GM19463 (cell line): Measurements from ENCODE around the gene DNAH6.
"Not testable (repeated sequence)": the region's sequence is repeated elsewhere in the genome, so short reads cannot be mapped to it uniquely, and the experiment has no call there.

Source experiments
- ATAC-seq: cut with Tn5 transposase; IDR thresholded peaks from one replicate; pipeline ENCODE4 v1.9.1; 2021; ENCODE audit warnings: mild to moderate bottlenecking, moderate library complexity; ENCODE audit not compliant: unreplicated experiment

Gene DNAH6

GRCh38 chr2:84732897-84733778, 216.8 kb downstream of the DNAH6 start:
- ATAC-seq, result no peak

- no peak for ATAC-seq
Observed at GRCh38 chr2:84735389-84735788, 219.1 kb downstream of the DNAH6 start.

GRCh38 chr2:84741182-84741822, 225.0 kb downstream of the DNAH6 start:
- peak; percentile 99 for ATAC-seq

- ATAC-seq, result no peak
Observed at GRCh38 chr2:84748341-84748740, 232.0 kb downstream of the DNAH6 start.

GRCh38 chr2:84749442-84749841, 233.1 kb downstream of the DNAH6 start:
- no peak for ATAC-seq

GRCh38 chr2:84755096-84755495, 238.8 kb downstream of the DNAH6 start:
- ATAC-seq, result no peak

- no peak for ATAC-seq
Observed at GRCh38 chr2:84757648-84758047, 241.3 kb downstream of the DNAH6 start.

GRCh38 chr2:84766791-84767190, 250.5 kb downstream of the DNAH6 start:
- ATAC-seq, result no peak

GRCh38 chr2:84768840-84769239, 252.5 kb downstream of the DNAH6 start:
- no peak for ATAC-seq

- no peak for ATAC-seq
Observed at GRCh38 chr2:84770280-84770679, 254.0 kb downstream of the DNAH6 start.

GRCh38 chr2:84771251-84771650, 255.0 kb downstream of the DNAH6 start:
- ATAC-seq, result no peak

- not testable (repeated sequence) for ATAC-seq
Observed at GRCh38 chr2:84773562-84773961, 257.3 kb downstream of the DNAH6 start.

- no peak for ATAC-seq
Observed at GRCh38 chr2:84776011-84776410, 259.7 kb downstream of the DNAH6 start.

- no peak for ATAC-seq
Observed at GRCh38 chr2:84778911-84779690, 262.8 kb downstream of the DNAH6 start.

- no peak for ATAC-seq
Observed at GRCh38 chr2:84779781-84780180, 263.5 kb downstream of the DNAH6 start.

GRCh38 chr2:84781942-84782716, 265.8 kb downstream of the DNAH6 start:
- peak; percentile 83 for ATAC-seq

GRCh38 chr2:84782717-84783442, 266.6 kb downstream of the DNAH6 start:
- ATAC-seq, result no peak

- no peak for ATAC-seq
Observed at GRCh38 chr2:84785950-84786349, 269.7 kb downstream of the DNAH6 start.

GRCh38 chr2:84786601-84787000, 270.3 kb downstream of the DNAH6 start:
- no peak for ATAC-seq

- no peak for ATAC-seq
Observed at GRCh38 chr2:84788027-84788426, 271.7 kb downstream of the DNAH6 start.
